Keratinocyte (primary cell): Measurements from ENCODE around the gene RAB5A. TPM values are rescaled to one million over a fixed set of nuclear protein-coding genes. Genes with fewer than 3 reads are reported as not detected.
A peak's percentile ranks its signal among the peaks of the same experiment; 100 is the strongest.

Experiments used
- DNase-seq: peaks from one replicate; pipeline ENCODE4 v3.0.0-alpha.2; 2011; ENCODE audit warnings: low read depth, missing footprints, low spot score
- FAIRE-seq: peaks from 2 replicates; lab custom pipeline; 2011; peaks lifted over from hg19 to GRCh38; lab: Jason Lieb, UNC
- H2AFZ ChIP-seq: 2 replicates; pipeline ENCODE4 v1.6.0; 2012; ENCODE audit warnings: low read length, control low read depth, inconsistent platforms; ENCODE audit not compliant: control insufficient read depth
- H3K27ac ChIP-seq: 2 replicates; pipeline ENCODE4 v1.5.1; 2011; ENCODE audit warnings: low read length; ENCODE audit not compliant: control insufficient read depth, insufficient read depth
- H3K27me3 ChIP-seq: 3 replicates; pipeline ENCODE4 v1.6.0; 2011; ENCODE audit warnings: low read length; ENCODE audit not compliant: control insufficient read depth, insufficient read depth; ENCODE audit errors: extremely low read depth
- H3K36me3 ChIP-seq, 2 experiments: 2 replicates in 1 of 2; 3 replicates in 1 of 2; pipeline ENCODE4 v1.5.1; 2011; ENCODE audit warnings: low read length in 2 of 2, mild to moderate bottlenecking in 1 of 2; ENCODE audit not compliant: control insufficient read depth in 2 of 2, insufficient read depth in 2 of 2; ENCODE audit errors: extremely low read depth in 1 of 2
- H3K4me1 ChIP-seq: 3 replicates; pipeline ENCODE4 v1.5.1; 2011; ENCODE audit warnings: low read length; ENCODE audit not compliant: control insufficient read depth, insufficient read depth; ENCODE audit errors: extremely low read depth
- H3K4me2 ChIP-seq: 3 replicates; pipeline ENCODE4 v1.6.0; 2011; ENCODE audit warnings: low read depth, low read length; ENCODE audit not compliant: control insufficient read depth, insufficient read depth; ENCODE audit errors: extremely low read depth
- H3K4me3 ChIP-seq, 3 experiments: fragments of 200-600 bp in 1 of 3; sonication (generic) in 1 of 3; 2 replicates in 2 of 3; 3 replicates in 1 of 3; pipeline ENCODE4 v1.5.1; 2011 to 2016; ENCODE audit warnings: low read length in 3 of 3, mild to moderate bottlenecking in 3 of 3, control low read depth in 2 of 3, inconsistent platforms in 1 of 3, low read depth in 1 of 3, mixed read lengths in 1 of 3, mixed run types in 1 of 3, moderate library complexity in 1 of 3; ENCODE audit not compliant: control insufficient read depth in 2 of 3, insufficient read depth in 2 of 3; ENCODE audit errors: extremely low read depth in 1 of 3
- H3K79me2 ChIP-seq: 2 replicates; pipeline ENCODE4 v1.6.0; 2012; ENCODE audit warnings: low read length; ENCODE audit not compliant: control insufficient read depth, insufficient read depth
- H3K9ac ChIP-seq: 3 replicates; pipeline ENCODE4 v1.6.0; 2011; ENCODE audit warnings: low read length; ENCODE audit not compliant: control insufficient read depth, insufficient read depth; ENCODE audit errors: extremely low read depth
- H3K9me1 ChIP-seq: 3 replicates; pipeline ENCODE4 v1.6.0; 2011; ENCODE audit warnings: low read length; ENCODE audit not compliant: control insufficient read depth, insufficient read depth; ENCODE audit errors: extremely low read depth
- H3K9me3 ChIP-seq: 2 replicates; pipeline ENCODE4 v1.5.1; 2012; ENCODE audit warnings: low read depth, low read length; ENCODE audit not compliant: control insufficient read depth
- H4K20me1 ChIP-seq: 3 replicates; pipeline ENCODE4 v1.6.0; 2011; ENCODE audit warnings: low read length; ENCODE audit not compliant: control insufficient read depth, insufficient read depth; ENCODE audit errors: extremely low read depth
- CTCF ChIP-seq, 3 experiments: IDR thresholded peaks in 1 of 3; conservative IDR thresholded peaks in 1 of 3; optimal IDR thresholded peaks in 1 of 3; 2 replicates in 2 of 3; 3 replicates in 1 of 3; pipeline versions ENCODE3 to v1.5.1; 2011; ENCODE audit warnings: low read length in 3 of 3, mild to moderate bottlenecking in 3 of 3, moderate library complexity in 2 of 3, control low read depth in 1 of 3, inconsistent platforms in 1 of 3; ENCODE audit not compliant: insufficient read depth in 2 of 3; ENCODE audit errors: extremely low read depth in 1 of 3
- EZH2 ChIP-seq: IDR thresholded peaks from one replicate; pipeline ENCODE4 v1.6.1; 2012; ENCODE audit warnings: inconsistent platforms, mild to moderate bottlenecking, low read length, moderate library complexity
- dilution Hi-C: fragments of 300-500 bp; cut with MboI; formaldehyde crosslinking; loops from one replicate; pipeline ENCODE4 v1.7.0; 2020; ENCODE audit warnings: low sequenced_read_pairs; ENCODE audit not compliant: extremely low pct_ligation_motif_present
- polyA plus RNA-seq, 5 experiments: library from polyadenylated mRNA; depleted of rRNA in 3 of 5; stranded (reverse) in 3 of 5; stranded (forward) in 1 of 5; unstranded in 1 of 5; fragments of >200 nt; gene quantifications; 1 replicate in 1 of 5; 2 replicates in 3 of 5; 3 replicates in 1 of 5; pipeline versions ENCODE4 v1.2.1 to v1.2.3, GENCODE V29; 2011 to 2012; ENCODE audit warnings: missing spikeins in 2 of 5, low read depth in 1 of 5, low replicate concordance in 1 of 5

Gene RAB5A
- polyA plus RNA-seq, 1 donor (not counting 4 experiments of a cell fraction or from before 2014, with no cell fraction given), result 60.5 TPM

- no peak overlapping the region for H3K9ac ChIP-seq
- H3K9me3 ChIP-seq, result no peaks in the 10 kb centered on the region
- H3K4me2 ChIP-seq, result no peak overlapping the region
- no peaks in the 10 kb centered on the region for H3K9me1 ChIP-seq
- H3K27me3 ChIP-seq, result no peaks in the 10 kb centered on the region
- no peaks in the 10 kb centered on the region for H3K79me2 ChIP-seq
- no peak for TF ChIP-seq CTCF (optimal IDR thresholded peaks at IDR 0.05 in 1 of 3, IDR thresholded peaks at IDR 0.05 in 1 of 3, conservative IDR thresholded peaks at IDR 0.05 in 1 of 3; ENCODE audit: extremely low read depth in 1 of 3, insufficient read depth in 2 of 3, low read length in 3 of 3)
- TF ChIP-seq EZH2, result no peak
- H3K4me1 ChIP-seq, result no peaks in the 10 kb centered on the region
- dilution Hi-C loops, result no loop called here
- DNase-seq (no peak), FAIRE-seq (no peak)
- no peaks in the 10 kb centered on the region for H3K36me3 ChIP-seq
- no peak overlapping the region for H3K4me3 ChIP-seq
- no peak overlapping the region for H2AFZ ChIP-seq
- no peak overlapping the region for H3K27ac ChIP-seq
- H4K20me1 ChIP-seq, result no peaks in the 10 kb centered on the region
These were observed 6.3 kb upstream of the RAB5A start for GRCh38 chr3:19940643-19941042.

- H3K4me2 ChIP-seq, result peak overlapping the region; percentile 99
- FAIRE-seq (no peak), DNase-seq (no peak)
- no peaks in the 10 kb centered on the region for H4K20me1 ChIP-seq
- no peaks in the 10 kb centered on the region for H3K9me1 ChIP-seq
- H3K79me2 ChIP-seq, result peaks cover 31% of the 10 kb centered on the region
- no peaks in the 10 kb centered on the region for H3K27me3 ChIP-seq
- H3K4me1 ChIP-seq, result peaks cover 23% of the 10 kb centered on the region
- no peak overlapping the region for H2AFZ ChIP-seq
- peak overlapping the region; percentile 88 to 94 (median 90) for H3K4me3 ChIP-seq
- TF ChIP-seq CTCF (optimal IDR thresholded peaks at IDR 0.05 in 1 of 3, IDR thresholded peaks at IDR 0.05 in 1 of 3, conservative IDR thresholded peaks at IDR 0.05 in 1 of 3; ENCODE audit: extremely low read depth in 1 of 3, insufficient read depth in 2 of 3, low read length in 3 of 3) (no peak), EZH2 (no peak)
- no peak overlapping the region for H3K9ac ChIP-seq
- no peaks in the 10 kb centered on the region for H3K36me3 ChIP-seq
- H3K9me3 ChIP-seq, result no peaks in the 10 kb centered on the region
- dilution Hi-C loops, result no loop called here
- no peak overlapping the region for H3K27ac ChIP-seq
These were observed 1.4 kb upstream of the RAB5A start for GRCh38 chr3:19945534-19945933.
